Fibroblast of pulmonary artery (primary cell): Measurements from ENCODE around the gene CHSY1.

Experiments
- DNase-seq: peaks from one replicate; pipeline ENCODE4 v3.0.0-alpha.2; 2010; ENCODE audit warnings: low read depth
- H3K4me3 ChIP-seq: replicated peaks from 2 replicates; pipeline ENCODE4 v1.5.1; 2011; ENCODE audit warnings: low read depth, mild to moderate bottlenecking, control low read depth, low read length, moderate library complexity
- TF ChIP-seq, protein P1 (sequence below): IDR thresholded peaks from 2 replicates; pipeline ENCODE4 v1.5.1; 2011; ENCODE audit warnings: mild to moderate bottlenecking, control low read depth, low read length, inconsistent platforms; ENCODE audit errors: missing control alignments

Gene CHSY1

GRCh38 chr15:101251830-101252820 is at the start of gene CHSY1:
CHSY1 (minus strand) TSS chr15:101252048; CDS start chr15:101251456, 592 bp downstream.
- peak; percentile 96 for DNase-seq
- TF ChIP-seq, protein P1, sequence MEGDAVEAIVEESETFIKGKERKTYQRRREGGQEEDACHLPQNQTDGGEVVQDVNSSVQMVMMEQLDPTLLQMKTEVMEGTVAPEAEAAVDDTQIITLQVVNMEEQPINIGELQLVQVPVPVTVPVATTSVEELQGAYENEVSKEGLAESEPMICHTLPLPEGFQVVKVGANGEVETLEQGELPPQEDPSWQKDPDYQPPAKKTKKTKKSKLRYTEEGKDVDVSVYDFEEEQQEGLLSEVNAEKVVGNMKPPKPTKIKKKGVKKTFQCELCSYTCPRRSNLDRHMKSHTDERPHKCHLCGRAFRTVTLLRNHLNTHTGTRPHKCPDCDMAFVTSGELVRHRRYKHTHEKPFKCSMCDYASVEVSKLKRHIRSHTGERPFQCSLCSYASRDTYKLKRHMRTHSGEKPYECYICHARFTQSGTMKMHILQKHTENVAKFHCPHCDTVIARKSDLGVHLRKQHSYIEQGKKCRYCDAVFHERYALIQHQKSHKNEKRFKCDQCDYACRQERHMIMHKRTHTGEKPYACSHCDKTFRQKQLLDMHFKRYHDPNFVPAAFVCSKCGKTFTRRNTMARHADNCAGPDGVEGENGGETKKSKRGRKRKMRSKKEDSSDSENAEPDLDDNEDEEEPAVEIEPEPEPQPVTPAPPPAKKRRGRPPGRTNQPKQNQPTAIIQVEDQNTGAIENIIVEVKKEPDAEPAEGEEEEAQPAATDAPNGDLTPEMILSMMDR, result no peak
- H3K4me3 ChIP-seq, result peak within 1 kb of the TSS; percentile 91

GRCh38 chr15:101296418-101297405 is 44.9 kb upstream of the CHSY1 start:
- TF ChIP-seq, protein P1, result no peak
- H3K4me3 ChIP-seq, result no peak overlapping the region
- peak; percentile 20 for DNase-seq

DNA sequence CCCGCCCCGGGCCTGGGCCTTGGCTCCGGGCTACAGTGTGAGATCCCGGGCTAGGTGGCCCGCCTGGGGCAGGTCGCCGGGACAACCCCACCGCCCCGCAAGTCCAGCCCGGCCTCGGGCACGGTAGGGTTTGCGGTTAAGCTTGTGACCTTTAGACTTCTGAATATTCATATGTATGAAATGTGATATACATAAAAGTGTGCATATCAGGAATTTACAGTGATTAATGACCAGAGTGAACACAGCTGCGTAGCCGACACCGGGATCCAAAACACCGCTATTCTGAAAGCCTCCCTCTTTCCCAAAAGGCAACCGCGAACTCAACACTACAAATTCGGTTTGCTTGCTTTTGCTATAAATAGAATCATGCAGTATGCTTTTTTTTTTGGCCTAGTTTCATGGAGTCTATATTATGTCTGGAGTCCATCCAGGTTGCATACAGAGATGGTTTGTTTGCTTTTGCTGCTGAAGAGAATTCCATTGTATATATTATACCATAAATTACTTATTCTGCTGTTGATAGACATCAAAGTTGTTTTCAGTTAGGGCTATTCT is 43.8 kb upstream of the CHSY1 start:
- H3K4me3 ChIP-seq, result peak overlapping the region; percentile 61
- TF ChIP-seq, protein P1, result no peak
- peak; percentile 14 for DNase-seq

DNA sequence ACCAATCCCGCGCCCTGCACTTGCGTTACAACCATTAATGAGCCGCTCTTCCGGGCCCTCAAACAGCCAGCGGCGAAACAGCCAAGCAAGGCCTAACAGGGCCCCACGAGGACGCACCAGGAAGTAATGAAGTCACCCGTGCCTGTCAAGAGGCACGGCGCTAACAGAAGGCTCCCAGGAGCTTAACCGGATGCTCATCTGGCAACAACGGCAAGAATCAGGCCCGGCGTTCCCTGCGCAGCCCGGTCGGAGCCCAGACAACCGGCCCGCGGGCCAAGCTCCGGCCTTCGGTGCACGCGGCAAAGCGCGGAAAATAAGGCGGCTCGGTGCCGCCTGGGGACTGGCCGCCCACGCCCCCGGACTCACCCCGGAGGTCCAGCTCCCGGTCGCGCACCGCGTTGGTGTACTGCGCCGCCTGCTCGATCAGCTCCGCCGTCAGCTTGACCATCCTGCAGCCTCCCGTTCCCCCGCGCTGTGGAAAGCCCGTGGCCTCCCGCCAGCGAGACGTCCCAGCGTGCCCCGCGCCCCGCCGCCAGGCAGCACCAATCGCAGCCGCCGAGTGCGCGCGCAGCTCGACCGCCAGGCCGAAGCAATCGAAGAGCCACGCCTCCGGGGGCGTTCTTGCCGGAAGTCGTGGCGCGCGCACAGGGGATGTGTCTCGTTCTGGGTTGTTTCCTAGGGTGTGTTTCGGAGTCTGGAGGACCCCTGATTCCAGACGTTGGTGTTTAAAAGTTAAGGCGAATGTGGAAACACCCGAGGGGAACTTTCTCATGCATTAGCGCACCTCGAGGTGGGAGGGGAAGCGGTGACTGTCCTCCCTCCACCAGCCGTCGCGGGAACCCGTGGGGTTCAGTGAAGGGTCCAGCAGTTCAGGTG is 43.1 kb upstream of the CHSY1 start, which contains the start of gene SNRPA1:
TSS of gene SNRPA1 (minus strand) at position 518 of the 876 bp plus-strand sequence. CDS start at position 448, 70 bp downstream.
- peak within 1 kb of the TSS; percentile 61 for H3K4me3 ChIP-seq
- peak; percentile 96 for DNase-seq
- TF ChIP-seq, protein P1, result no peak

DNA sequence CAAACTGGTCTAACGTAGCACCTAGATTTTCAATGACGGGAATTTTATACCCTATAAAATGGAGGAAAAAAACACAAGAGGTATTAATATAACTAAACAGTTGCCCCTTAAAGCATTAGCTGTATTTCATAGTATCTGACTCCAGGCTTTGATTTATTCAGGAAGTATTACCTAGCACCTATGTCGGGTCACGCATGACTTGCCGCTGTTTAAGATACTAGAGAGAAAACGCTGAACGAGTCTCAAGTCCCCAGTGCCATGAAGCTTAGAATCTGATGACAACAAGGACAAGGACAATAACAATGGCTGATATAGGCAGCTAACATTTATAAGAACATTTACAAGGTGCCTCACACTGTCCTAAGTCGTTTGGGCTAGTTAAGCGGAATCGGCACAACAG is 41.3 kb upstream of the CHSY1 start:
- no peak for DNase-seq
- TF ChIP-seq, protein P1, result no peak
- H3K4me3 ChIP-seq, result peak overlapping the region; percentile 61
